Measurements from ENCODE around the gene WNT8A. TPM values are rescaled to one million over a fixed set of nuclear protein-coding genes. Genes with fewer than 3 reads are reported as not detected.

Gene WNT8A
- total RNA-seq, 4 donors from 2014 or later: not detected

- ATAC-seq (ENCODE audit: low FRiP score): no peak
- TF ChIP-seq CTCF (IDR thresholded peaks at IDR 0.05): no peak
- no peak for DNase-seq (ENCODE audit: low spot score)
Measured at GRCh38 chr5:138092301-138092700, 8.5 kb downstream of the WNT8A start.

GRCh38 chr5:138093036-138093435, 9.2 kb downstream of the WNT8A start:
- no peak for ATAC-seq (ENCODE audit: low FRiP score)

GRCh38 chr5:138095100-138095907, 11.5 kb downstream of the WNT8A start:
- ATAC-seq (ENCODE audit: low FRiP score) (no peak), DNase-seq (ENCODE audit: low spot score) (no peak)
- TF ChIP-seq CTCF (IDR thresholded peaks at IDR 0.05): no peak

More at GRCh38 chr5:138093036-138093435, 9.2 kb downstream of the WNT8A start:
- DNase-seq (ENCODE audit: low spot score): no peak
- no peak for TF ChIP-seq CTCF (IDR thresholded peaks at IDR 0.05)

GRCh38 chr5:138096363-138096762, 12.5 kb downstream of the WNT8A start:
- DNase-seq (ENCODE audit: low spot score) (no peak), ATAC-seq (ENCODE audit: low FRiP score) (no peak)
- TF ChIP-seq CTCF (IDR thresholded peaks at IDR 0.05): no peak

GRCh38 chr5:138096997-138097828, 13.4 kb downstream of the WNT8A start:
- no peak for TF ChIP-seq CTCF (IDR thresholded peaks at IDR 0.05)
- ATAC-seq (ENCODE audit: low FRiP score) (no peak), DNase-seq (ENCODE audit: low spot score) (no peak)

- TF ChIP-seq CTCF (IDR thresholded peaks at IDR 0.05): no peak
- ATAC-seq (ENCODE audit: low FRiP score): no peak
- no peak for DNase-seq (ENCODE audit: low spot score)
Measured at GRCh38 chr5:138102454-138103318, 18.9 kb downstream of the WNT8A start.

Data from omental fat pad (tissue), 4 donors.